Transverse colon (tissue), 4 donors: ENCODE measurements around the gene VAPB. TPM values are rescaled to one million over a fixed set of nuclear protein-coding genes. Genes with fewer than 3 reads are reported as not detected.

Experiments
- DNase-seq: peaks from one replicate; pipeline ENCODE4 v3.0.0-alpha.2; 2019
- H3K27ac ChIP-seq, 4 donors: fragments of 200-600 bp; sonication (generic); 2 replicates each; pipeline ENCODE4 v1.5.1; 2016 to 2018; ENCODE audit warnings: inconsistent platforms in 4 of 4
- H3K27me3 ChIP-seq: fragments of 200-600 bp; sonication (generic); 2 replicates; pipeline ENCODE4 v1.5.1; 2017; ENCODE audit warnings: inconsistent platforms
- H3K36me3 ChIP-seq, 4 donors: fragments of 200-600 bp; sonication (generic); 2 replicates each; pipeline ENCODE4 v1.5.1; 2017 to 2019; ENCODE audit warnings: inconsistent platforms in 4 of 4
- H3K4me1 ChIP-seq, 4 donors: fragments of 200-600 bp; sonication (generic); 2 replicates each; pipeline ENCODE4 v1.5.1; 2017 to 2020; ENCODE audit warnings: inconsistent platforms in 4 of 4
- H3K4me3 ChIP-seq, 4 donors: fragments of 200-600 bp; sonication (generic); 1 replicate in 1 of 4; 2 replicates in 3 of 4; pipeline versions ENCODE4 v1.5.1 to v1.6.1; 2017 to 2019; ENCODE audit warnings: inconsistent platforms in 4 of 4
- H3K9me3 ChIP-seq, 2 donors: fragments of 200-600 bp; sonication (generic); 2 replicates each; pipeline ENCODE4 v1.5.1; 2017 to 2019; ENCODE audit warnings: inconsistent platforms in 2 of 2
- EP300 ChIP-seq: sonication (generic); formaldehyde crosslinking; IDR thresholded peaks from one replicate; pipeline ENCODE4 v1.6.1; 2017; ENCODE audit warnings: antibody characterized with exemption, low read depth
- POLR2A ChIP-seq: fragments of 450-650 bp; IDR thresholded peaks from one replicate; pipeline ENCODE4 v1.6.1; 2016; ENCODE audit warnings: antibody characterized with exemption, mild to moderate bottlenecking, moderate library complexity
- POLR2AphosphoS5 ChIP-seq, 3 donors: sonication (generic); formaldehyde crosslinking; IDR thresholded peaks; one replicate each; pipeline ENCODE4 v1.6.1; 2016; ENCODE audit warnings: antibody characterized with exemption in 3 of 3
- WGBS, 2 donors: methylation state at CpG; one replicate each; pipeline ENCODE4 v1.1.5; 2018; ENCODE audit warnings: low coverage in 1 of 2; 5-methylcytosine and 5-hydroxymethylcytosine counted together
- in situ Hi-C, 4 donors: fragments of 200-750 bp; cut with MboI; loops; one replicate each; pipeline versions ENCODE4 v1.15.0 to v1.15.1; 2017; ENCODE audit warnings: low sequenced_read_pairs in 3 of 4, low pct_ligation_motif_present in 1 of 4, low pct_unique_long_range_greater_than_20kb in 1 of 4
- intact Hi-C: fragments of 100-400 bp; cut with DNase I; formaldehyde crosslinking; loops from one replicate; pipeline ENCODE4 v1.15.1; 2023; ENCODE audit warnings: low total_unique reads
- total RNA-seq, 4 donors: library from RNA; depleted of rRNA; stranded (reverse); fragments of >200 nt; gene quantifications; one replicate each; pipeline ENCODE4 v1.1.0, GENCODE V29; 2016
- TF ChIP-seq, protein P1 (sequence below), 5 experiments: fragments of 200-600 bp in 3 of 5; fragments of 450-650 bp in 2 of 5; sonication (generic) in 3 of 5; IDR thresholded peaks; 1 replicate in 2 of 5; 2 replicates in 3 of 5; pipeline ENCODE4 v1.5.1; 2016 to 2017; ENCODE audit warnings: antibody characterized with exemption in 5 of 5, inconsistent platforms in 3 of 5, mild to moderate bottlenecking in 2 of 5, moderate library complexity in 1 of 5

The VAPB gene
- total RNA-seq, 4 donors from 2014 or later, result 11.6 to 44.8 (median 28.0) TPM

DNA sequence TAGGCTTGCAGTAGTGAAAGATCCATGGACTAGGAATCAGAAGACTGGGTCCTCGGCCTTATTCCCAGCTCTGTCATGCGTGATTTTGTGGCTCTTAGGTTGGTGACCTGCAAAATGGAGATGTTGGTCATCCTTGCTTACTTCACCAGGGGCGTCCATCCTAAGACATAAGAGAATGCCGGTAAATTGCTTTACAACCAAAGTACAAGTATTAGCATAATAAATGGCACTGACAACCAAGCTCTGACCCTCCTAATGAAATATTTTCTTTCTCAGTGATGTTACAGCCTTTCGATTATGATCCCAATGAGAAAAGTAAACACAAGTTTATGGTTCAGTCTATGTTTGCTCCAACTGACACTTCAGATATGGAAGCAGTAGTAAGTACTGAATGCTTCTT is 45.3 kb downstream of the VAPB start:
- intact Hi-C loops, result no loop called here
- H3K27ac ChIP-seq, result peak overlapping the region; percentile 14 to 70 (median 64)

DNA sequence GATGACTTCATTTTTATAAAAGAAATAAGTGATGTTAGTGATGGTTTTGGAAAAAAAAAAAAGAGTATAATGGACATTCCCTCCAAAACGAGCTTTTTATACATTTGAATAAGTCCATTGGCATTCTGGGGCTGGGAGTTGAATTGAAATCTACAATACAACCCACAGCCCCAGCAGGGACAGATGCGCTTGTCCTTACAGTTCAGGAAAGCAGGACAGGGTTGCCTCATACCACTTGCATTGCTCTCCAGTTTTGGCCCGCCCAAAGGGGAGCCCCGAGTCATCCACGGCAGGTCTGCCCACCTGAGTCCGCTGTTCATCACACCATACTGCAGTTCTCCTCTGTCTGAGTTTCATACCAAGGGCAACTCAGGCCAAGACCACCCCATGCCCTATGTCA is 46.2 kb downstream of the VAPB start:
- in situ Hi-C loops (no loop called here), intact Hi-C loops (no loop called here)
- TF ChIP-seq POLR2A (no peak), POLR2AphosphoS5 (IDR thresholded peaks at IDR 0.05) (no peak), EP300 (no peak)
- TF ChIP-seq, protein P1, sequence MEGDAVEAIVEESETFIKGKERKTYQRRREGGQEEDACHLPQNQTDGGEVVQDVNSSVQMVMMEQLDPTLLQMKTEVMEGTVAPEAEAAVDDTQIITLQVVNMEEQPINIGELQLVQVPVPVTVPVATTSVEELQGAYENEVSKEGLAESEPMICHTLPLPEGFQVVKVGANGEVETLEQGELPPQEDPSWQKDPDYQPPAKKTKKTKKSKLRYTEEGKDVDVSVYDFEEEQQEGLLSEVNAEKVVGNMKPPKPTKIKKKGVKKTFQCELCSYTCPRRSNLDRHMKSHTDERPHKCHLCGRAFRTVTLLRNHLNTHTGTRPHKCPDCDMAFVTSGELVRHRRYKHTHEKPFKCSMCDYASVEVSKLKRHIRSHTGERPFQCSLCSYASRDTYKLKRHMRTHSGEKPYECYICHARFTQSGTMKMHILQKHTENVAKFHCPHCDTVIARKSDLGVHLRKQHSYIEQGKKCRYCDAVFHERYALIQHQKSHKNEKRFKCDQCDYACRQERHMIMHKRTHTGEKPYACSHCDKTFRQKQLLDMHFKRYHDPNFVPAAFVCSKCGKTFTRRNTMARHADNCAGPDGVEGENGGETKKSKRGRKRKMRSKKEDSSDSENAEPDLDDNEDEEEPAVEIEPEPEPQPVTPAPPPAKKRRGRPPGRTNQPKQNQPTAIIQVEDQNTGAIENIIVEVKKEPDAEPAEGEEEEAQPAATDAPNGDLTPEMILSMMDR (IDR thresholded peaks at IDR 0.05), result no peak
- Histone ChIP-seq H3K9me3 (no peaks in the 10 kb centered on the region), H3K4me3 (no peak overlapping the region), H3K4me1 (peaks cover 23 to 64% (median 38%) of the 10 kb centered on the region in 4 donors), H3K27ac (no peak overlapping the region), H3K36me3 (no peaks in the 10 kb centered on the region), H3K27me3 (no peaks in the 10 kb centered on the region)
- 25 to 90% methylated on average over 1 to 6 of the region's 6 CpGs for WGBS, 2 donors
- no peak for DNase-seq

More for the DNA sequence above, 45.3 kb downstream of the VAPB start:
- in situ Hi-C loops, result no loop called here
- Histone ChIP-seq H3K27me3 (no peaks in the 10 kb centered on the region), H3K9me3 (no peaks in the 10 kb centered on the region), H3K4me1 (peaks cover 23 to 64% (median 38%) of the 10 kb centered on the region in 4 donors), H3K36me3 (no peaks in the 10 kb centered on the region), H3K4me3 (no peak overlapping the region)
- WGBS, 2 donors, result 48 to 50% methylated on average over 3 to 5 of the region's 5 CpGs
- no peak for DNase-seq
- TF ChIP-seq, protein P1 (IDR thresholded peaks at IDR 0.05), result no peak
- TF ChIP-seq EP300 (no peak), POLR2A (no peak)

DNA sequence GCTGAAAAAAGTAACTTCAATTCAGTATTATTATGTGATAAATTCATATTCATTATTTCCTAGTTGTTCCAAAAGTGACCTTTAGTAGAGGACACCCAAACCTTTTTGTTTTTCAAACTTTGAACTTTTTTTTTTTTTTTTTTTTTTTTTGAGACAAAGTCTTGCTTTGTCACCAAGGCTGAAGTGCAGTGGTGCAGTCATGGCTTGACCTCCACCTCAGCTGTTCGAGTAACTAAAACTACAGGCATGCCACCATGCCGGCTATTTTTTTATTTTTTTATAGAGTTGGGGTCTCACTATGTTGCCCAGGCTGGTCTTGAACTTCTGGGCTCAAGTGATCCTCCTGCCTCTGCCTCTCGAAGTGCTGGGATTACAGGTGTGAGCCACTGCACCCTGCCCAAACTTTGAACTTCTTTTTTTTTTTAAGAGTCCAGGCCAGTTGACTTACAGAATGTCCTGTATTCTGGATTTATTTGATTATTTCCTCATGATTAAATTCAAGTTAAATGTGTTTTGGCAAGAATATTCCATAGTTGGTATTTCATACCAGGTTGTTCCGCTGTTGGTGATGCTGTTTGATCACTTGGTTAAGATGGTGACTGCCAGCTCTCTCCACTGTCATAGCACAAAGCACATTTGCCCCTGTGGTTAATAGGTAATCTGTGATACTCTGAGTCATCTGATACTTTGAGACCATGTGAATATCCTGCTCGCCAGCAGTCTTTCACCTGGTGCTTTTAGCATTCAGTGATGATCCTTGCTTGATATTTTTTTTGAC is 48.0 kb downstream of the VAPB start:
- no peak overlapping the region for H3K4me3 ChIP-seq
- peak overlapping the region in 3 of 4 donors; percentile 34 to 59 (median 44) for H3K27ac ChIP-seq
- 69 to 77% methylated on average over 2 to 5 of the region's 5 CpGs for WGBS, 2 donors
- no peaks in the 10 kb centered on the region for H3K9me3 ChIP-seq
- peaks cover 0 to 10% (median 0%) of the 10 kb centered on the region in 4 donors for H3K36me3 ChIP-seq
- no peaks in the 10 kb centered on the region for H3K27me3 ChIP-seq
- intact Hi-C loops (no loop called here), in situ Hi-C loops (no loop called here)
- TF ChIP-seq, protein P1 (IDR thresholded peaks at IDR 0.05), result no peak
- no peak for TF ChIP-seq POLR2AphosphoS5 (IDR thresholded peaks at IDR 0.05)
- no peak for TF ChIP-seq POLR2A
- no peak for TF ChIP-seq EP300
- no peak for DNase-seq
- peaks cover 16 to 51% (median 27%) of the 10 kb centered on the region in 4 donors for H3K4me1 ChIP-seq

DNA sequence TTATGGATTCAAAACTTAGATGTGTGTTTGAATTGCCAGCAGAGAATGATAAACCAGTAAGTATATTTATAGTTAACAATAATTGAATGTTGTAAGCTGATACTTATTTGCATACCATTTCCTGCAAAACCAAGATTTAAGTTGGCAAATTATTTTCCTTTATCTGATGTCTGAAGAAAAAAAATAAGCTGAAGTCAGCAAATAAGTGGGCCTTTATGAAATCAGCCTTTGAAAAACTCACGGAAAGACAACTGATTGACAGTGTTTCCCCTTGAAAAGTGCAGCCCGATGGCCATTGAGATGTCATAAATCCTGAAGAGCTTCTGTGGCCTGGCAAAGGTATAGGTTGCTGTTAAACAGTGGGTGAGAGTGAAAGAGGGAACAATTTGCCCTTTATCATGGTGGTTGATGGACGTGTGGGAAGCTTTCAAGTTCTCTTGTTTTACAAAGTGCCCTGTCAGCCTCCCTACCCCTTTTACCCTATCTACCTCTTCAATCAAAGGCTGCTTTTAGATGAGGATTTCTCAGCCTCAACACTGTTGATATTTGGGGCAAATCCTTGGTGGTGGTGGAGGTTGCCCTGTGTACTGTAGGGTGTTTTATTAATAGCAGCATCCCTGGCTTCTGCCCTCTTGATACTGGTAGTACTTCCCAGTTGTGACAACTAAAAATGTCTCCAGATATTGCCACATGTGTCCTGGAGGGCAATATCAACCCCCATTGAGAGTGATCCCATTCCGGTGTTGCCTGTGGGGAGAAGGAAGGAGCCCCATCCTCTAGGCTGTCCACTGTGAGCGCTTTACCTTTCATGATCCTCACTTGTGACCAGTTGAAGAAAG is 50.2 kb downstream of the VAPB start:
- intact Hi-C loops (no loop called here), in situ Hi-C loops (no loop called here)
- Histone ChIP-seq H3K27me3 (no peaks in the 10 kb centered on the region), H3K27ac (peak overlapping the region in 1 of 4 donors; percentile 21), H3K36me3 (peaks cover 0 to 11% (median 2%) of the 10 kb centered on the region in 4 donors), H3K4me3 (no peak overlapping the region), H3K9me3 (no peaks in the 10 kb centered on the region), H3K4me1 (peaks cover 0 to 30% (median 7%) of the 10 kb centered on the region in 4 donors)
- 77 to 88% methylated on average over 3 to 5 of the region's 5 CpGs for WGBS, 2 donors
- TF ChIP-seq POLR2A (no peak), POLR2AphosphoS5 (IDR thresholded peaks at IDR 0.05) (no peak), EP300 (no peak)
- TF ChIP-seq, protein P1 (IDR thresholded peaks at IDR 0.05), result no peak
- DNase-seq, result no peak
